ENCODE data around the gene FRG2.
"Not testable (repeated sequence)": the region's sequence is repeated elsewhere in the genome, so short reads cannot be mapped to it uniquely, and the experiment has no call there.

GRCh38 chr4:190022614-190023281 is 4.3 kb downstream of the FRG2 start:
- not testable (repeated sequence) for TF ChIP-seq POLR2A, EP300, POLR2AphosphoS5, CTCF (IDR thresholded peaks at IDR 0.05)

Measured in suprapubic skin (tissue), 4 donors.